GM12864 (cell line): ENCODE results near the gene USH1G.
"Not testable (repeated sequence)": the region's sequence is repeated elsewhere in the genome, so short reads cannot be mapped to it uniquely, and the experiment has no call there.

ENCODE experiments used
- DNase-seq: peaks from one replicate; pipeline ENCODE4 v3.0.0-alpha.2; 2011; ENCODE audit warnings: low read depth
- H3K4me3 ChIP-seq: 2 replicates; pipeline ENCODE4 v1.5.1; 2011; ENCODE audit warnings: mild to moderate bottlenecking, low read depth, low read length, control low read depth
- TF ChIP-seq, protein P1 (sequence below): IDR thresholded peaks from 2 replicates; pipeline ENCODE4 v1.5.1; 2011; ENCODE audit warnings: low read depth, mild to moderate bottlenecking, moderate library complexity, low read length, control low read depth, inconsistent platforms; ENCODE audit errors: missing control alignments

Gene USH1G

DNA sequence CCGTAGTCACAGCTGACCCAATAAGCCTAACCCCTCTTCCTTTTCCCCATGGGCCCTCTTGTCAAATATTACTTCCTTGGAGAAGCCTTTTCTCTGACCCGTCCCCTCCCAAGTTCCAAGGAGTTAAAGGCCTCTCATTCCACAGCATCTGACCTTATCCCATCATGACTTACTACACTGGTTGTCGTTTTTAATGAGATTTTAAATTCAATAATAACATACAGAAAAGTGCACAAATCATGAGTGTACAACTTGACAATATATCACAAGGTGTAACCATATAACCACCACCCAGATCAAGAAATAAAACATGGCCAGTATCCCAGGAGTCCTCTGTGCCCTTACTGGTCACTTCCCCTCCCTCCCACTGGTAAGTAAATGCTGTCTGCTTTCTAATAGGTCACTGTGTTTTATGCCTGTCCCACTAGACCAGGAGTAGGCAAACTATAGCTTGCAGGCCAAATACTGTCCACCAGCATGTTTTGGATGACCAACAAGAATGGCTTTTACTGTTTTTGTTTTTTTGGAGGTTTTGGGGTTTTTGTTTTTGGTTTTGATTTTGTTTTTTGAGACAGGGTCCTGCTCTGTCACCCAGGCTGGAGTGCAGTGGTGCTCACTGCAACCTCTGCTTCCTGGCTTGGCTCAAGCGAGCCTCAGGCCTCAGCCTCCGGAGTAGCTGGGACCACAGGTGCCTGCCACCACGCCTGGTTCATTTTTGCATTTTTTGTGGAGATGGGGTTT, 49.0 kb downstream of the USH1G start:
- no peak for DNase-seq
- peak overlapping the region; percentile 77 for H3K4me3 ChIP-seq
- TF ChIP-seq, protein P1, sequence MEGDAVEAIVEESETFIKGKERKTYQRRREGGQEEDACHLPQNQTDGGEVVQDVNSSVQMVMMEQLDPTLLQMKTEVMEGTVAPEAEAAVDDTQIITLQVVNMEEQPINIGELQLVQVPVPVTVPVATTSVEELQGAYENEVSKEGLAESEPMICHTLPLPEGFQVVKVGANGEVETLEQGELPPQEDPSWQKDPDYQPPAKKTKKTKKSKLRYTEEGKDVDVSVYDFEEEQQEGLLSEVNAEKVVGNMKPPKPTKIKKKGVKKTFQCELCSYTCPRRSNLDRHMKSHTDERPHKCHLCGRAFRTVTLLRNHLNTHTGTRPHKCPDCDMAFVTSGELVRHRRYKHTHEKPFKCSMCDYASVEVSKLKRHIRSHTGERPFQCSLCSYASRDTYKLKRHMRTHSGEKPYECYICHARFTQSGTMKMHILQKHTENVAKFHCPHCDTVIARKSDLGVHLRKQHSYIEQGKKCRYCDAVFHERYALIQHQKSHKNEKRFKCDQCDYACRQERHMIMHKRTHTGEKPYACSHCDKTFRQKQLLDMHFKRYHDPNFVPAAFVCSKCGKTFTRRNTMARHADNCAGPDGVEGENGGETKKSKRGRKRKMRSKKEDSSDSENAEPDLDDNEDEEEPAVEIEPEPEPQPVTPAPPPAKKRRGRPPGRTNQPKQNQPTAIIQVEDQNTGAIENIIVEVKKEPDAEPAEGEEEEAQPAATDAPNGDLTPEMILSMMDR = no peak

DNA sequence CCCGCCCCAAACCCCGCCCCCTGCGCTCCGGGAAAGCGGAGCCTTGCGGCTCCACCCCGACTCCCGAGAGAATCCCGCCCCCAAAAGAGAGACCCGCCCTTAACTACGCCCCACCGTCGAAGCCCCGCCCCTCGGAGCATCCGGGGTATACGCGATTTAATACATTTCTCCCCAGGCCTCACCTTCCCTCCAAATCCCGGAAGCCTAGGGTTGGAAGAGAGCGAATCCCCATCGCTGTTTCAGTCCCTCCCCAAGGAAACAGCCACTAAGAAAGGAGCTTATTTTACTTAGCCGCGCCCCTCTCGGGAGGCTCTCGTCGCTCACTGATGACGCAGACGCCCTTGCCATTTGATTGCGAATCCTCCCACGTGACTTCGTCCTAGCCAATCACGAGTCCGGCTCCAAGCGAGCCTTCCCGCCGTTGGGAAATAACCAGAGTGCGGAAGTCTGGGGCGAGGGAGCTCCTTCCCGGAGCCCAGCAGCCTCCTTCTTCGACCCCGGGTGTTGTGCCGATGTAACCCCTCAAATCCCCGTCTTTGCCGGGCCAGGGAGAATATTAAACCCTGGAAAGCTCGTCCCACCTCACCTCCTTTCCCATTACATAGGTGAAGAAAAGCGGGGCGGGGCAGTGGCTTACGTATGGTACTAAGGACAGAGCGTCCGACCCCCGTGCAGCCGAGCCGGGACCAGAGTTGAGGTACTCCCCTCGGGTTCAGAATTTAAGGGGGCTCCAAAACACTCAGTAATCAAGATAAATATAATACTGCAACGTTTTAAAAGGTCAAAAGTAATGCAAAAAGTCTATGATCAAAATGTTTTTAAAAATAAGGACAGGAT, 49.8 kb downstream of the USH1G start:
- TF ChIP-seq, protein P1 = no peak
- H3K4me3 ChIP-seq = peak overlapping the region; percentile 83
- DNase-seq = peak; percentile 99

DNA sequence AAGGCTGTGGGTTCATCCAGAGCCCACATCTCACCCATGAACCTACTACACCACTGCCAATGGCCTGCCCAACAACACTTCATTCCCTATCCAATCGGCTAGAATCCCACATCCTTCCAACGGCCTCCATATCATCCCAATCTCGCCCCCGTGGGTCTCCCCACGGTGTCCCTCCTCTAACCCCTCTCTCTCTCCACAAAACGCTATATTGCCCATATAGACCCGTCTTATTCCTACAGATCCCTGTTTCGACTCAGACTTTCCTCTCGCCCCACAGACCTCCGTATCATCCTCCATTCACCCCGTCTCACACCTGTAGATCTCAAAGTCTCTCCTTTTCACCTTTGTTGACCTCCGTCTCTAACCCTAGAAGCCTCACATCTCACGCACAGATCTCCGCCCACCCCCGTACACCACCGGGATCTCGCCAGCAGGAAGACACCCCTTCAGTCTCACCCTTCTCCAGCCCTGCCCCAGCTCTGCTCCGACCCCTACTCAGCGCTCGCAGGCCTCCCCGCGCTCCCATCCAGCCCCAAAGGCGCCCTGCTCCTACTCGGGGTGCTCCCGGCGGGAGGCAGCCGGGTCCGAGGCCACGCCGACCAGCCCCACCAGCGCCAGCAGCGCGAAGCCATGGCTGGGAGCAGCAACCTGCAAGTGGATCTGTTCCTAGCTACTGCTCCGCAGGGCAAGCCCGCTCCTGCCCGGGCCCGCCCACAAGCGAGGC, 50.6 kb downstream of the USH1G start, which contains the start of gene FDXR:
Gene FDXR (minus strand): TSS at position 682 of the 724 bp plus-strand sequence. CDS start 50 bp downstream, at position 632.
- TF ChIP-seq, protein P1 = no peak
- H3K4me3 ChIP-seq = peak within 1 kb of the TSS; percentile 83
- DNase-seq = no peak

DNA sequence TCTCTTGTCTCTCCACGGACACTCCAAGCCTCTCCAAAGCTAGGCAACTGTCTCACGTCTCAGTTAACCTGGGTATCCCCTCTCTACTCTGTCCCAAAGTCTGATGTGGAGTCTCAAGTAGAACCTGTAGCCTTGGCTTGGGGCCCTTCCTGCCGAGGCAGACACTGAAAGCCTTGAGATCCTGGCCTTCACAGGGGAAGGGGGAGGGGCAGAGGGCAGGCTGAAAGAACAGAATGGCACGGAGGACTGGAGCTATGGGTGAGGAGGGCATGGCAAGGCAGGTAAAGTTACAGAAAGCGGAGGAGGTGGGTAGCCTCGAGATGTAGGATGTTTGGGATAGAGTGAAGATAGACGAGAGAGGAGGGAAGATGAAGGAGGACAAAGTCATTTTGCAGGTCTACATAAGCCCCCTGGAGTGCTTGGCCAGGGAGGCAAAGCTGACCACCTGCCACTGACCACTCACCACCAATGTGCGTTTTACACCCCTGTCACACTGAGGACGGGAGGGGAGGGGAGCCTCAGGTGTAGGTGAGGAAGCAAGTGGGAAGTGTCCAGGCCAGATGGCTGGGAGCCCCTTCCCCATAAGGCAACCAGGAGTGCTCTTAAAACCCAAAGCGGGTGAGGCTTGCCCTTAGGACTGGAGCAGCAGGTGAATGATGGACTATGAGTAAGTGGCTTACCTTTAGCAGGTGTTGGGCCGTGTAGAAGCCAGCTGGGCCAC, 51.5 kb downstream of the USH1G start:
- no peak for DNase-seq
- peak overlapping the region; percentile 83 for H3K4me3 ChIP-seq
- TF ChIP-seq, protein P1 = no peak

DNA sequence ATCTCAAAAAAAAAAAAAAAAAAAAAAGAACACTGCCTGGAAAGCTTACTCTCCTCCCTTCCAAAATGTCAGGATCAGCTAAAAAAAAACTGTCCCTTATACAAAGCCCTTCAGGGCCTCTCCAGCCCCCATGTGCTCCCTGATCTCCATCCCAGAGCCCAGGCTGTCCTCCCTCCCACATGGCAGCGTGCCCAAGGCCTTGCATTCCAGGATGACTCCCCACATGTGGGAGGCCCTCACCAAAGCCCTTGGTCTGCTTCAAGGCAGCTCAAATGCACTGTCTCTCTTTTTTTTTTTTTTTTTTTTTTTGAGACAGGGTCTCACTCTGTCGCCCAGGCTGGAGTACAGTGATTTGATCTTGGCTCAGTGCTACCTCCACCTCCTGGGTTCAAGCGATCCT, 52.5 kb downstream of the USH1G start:
- DNase-seq = no peak
- no peak overlapping the region for H3K4me3 ChIP-seq
- TF ChIP-seq, protein P1 = no peak

DNA sequence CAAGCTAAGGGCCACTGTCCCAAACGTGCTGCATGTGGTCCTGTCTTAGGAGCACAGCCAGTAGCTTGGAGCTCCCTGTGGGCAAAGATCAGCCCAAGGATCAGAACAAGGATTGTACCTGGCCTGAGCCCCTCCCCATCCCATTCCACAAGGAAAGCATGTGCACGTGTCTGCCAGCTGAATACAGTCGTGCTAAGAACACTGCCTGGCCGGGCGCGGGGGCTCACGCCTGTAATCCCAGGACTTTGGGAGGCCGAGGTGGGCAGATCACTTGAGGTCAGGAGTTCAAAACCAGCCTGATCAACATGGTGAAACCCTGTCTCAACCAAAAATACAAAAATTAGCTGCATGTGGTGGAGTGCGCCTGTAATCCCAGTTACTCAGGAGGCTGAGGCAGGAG, 53.0 kb downstream of the USH1G start:
- H3K4me3 ChIP-seq, DNase-seq: not testable (repeated sequence)

DNA sequence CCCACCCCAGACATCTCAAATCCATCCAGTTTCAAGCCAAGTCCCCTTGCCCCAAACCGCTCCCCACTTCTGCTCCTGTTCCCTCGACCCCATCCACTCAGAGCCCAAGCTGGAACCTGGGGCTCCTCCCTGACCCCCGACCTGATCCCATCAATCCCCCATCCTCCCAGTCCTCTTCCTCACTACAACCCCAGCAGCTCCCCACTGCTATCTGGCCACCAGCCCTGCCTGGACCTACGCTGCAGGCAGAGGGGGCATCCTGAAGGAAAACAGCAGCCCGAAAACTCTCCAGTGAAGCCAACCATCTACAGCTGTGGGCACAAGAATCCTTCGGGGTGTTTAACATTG, 54.2 kb downstream of the USH1G start:
- no peak overlapping the region for H3K4me3 ChIP-seq
- DNase-seq = no peak
- TF ChIP-seq, protein P1 = no peak
